HepG2 (cell line): Measurements from ENCODE around the gene CCDC97.

Experiments
- CTCF ChIP-seq: sonication (generic); formaldehyde crosslinking; IDR thresholded peaks from 2 replicates; pipeline ENCODE4 v1.5.0; 2020; ENCODE audit warnings: mild to moderate bottlenecking, missing genetic modification reagents, moderate library complexity
- EHMT2 ChIP-seq: fragments of 200-600 bp; sonication (generic); IDR thresholded peaks from 2 replicates; pipeline ENCODE4 v1.7.0; 2017; ENCODE audit warnings: antibody characterized with exemption, low read depth, low read length, borderline replicate concordance
- GMEB2 ChIP-seq: IDR thresholded peaks from 2 replicates; pipeline ENCODE4 v1.6.1; 2016; ENCODE audit warnings: missing biosample characterization, missing genetic modification reagents, low read depth
- JUN ChIP-seq: sonication (generic); formaldehyde crosslinking; IDR thresholded peaks from 2 replicates; pipeline ENCODE4 v1.4.0; 2020; ENCODE audit warnings: mild to moderate bottlenecking, missing genetic modification reagents
- MAZ ChIP-seq, 2 experiments: sonication (generic) in 1 of 2; formaldehyde crosslinking in 1 of 2; IDR thresholded peaks; 2 replicates each; pipeline versions ENCODE4 v1.5.0 to v1.6.1; 2012 to 2020; ENCODE audit warnings: low read depth in 2 of 2, mild to moderate bottlenecking in 2 of 2, borderline replicate concordance in 1 of 2, improper control_type of control experiment in 1 of 2, low read length in 1 of 2, missing genetic modification reagents in 1 of 2, moderate library complexity in 1 of 2
- NCOA1 ChIP-seq: sonication (generic); formaldehyde crosslinking; IDR thresholded peaks from 2 replicates; pipeline ENCODE4 v1.9.0; 2021; ENCODE audit warnings: missing genetic modification reagents
- PRDM15 ChIP-seq: sonication (generic); formaldehyde crosslinking; IDR thresholded peaks from 2 replicates; pipeline ENCODE4 v1.4.0; 2020; ENCODE audit warnings: missing genetic modification reagents
- SP2 ChIP-seq: sonication (generic); formaldehyde crosslinking; IDR thresholded peaks from 2 replicates; pipeline ENCODE4 v1.5.1; 2020; ENCODE audit warnings: mild to moderate bottlenecking, missing genetic modification reagents
- SUZ12 ChIP-seq: fragments of 150-350 bp; IDR thresholded peaks from 2 replicates; pipeline ENCODE4 v1.6.1; 2014; ENCODE audit warnings: low read depth, low read length
- TCF7 ChIP-seq: sonication (generic); IDR thresholded peaks from 2 replicates; pipeline ENCODE4 v1.6.1; 2016; ENCODE audit warnings: antibody characterized with exemption, low read depth
- ZBTB26 ChIP-seq: IDR thresholded peaks from 2 replicates; pipeline ENCODE4 v1.6.1; 2016; ENCODE audit warnings: missing compliant biosample characterization, missing genetic modification reagents, borderline replicate concordance
- ZGPAT ChIP-seq: IDR thresholded peaks from 2 replicates; pipeline ENCODE4 v1.6.1; 2016; ENCODE audit warnings: mild to moderate bottlenecking
- ZSCAN5A ChIP-seq: sonication (generic); formaldehyde crosslinking; IDR thresholded peaks from 2 replicates; pipeline ENCODE4 v1.8.0; 2022; ENCODE audit warnings: mild to moderate bottlenecking, missing genetic modification reagents, borderline replicate concordance

GRCh38 chr19:41321600-41322270, 11.8 kb downstream of the CCDC97 start:
- TF ChIP-seq ZGPAT (no peak; the same call in 1 of the 2 replicates), NCOA1 (no peak), MAZ (IDR thresholded peaks at IDR 0.05; ENCODE audit: borderline replicate concordance, low read depth, low read length) (0 out of 2 replicates have a peak, but pooled peaks have one; percentile 24), MAZ (CRISPR knock-in tag; IDR thresholded peaks at IDR 0.05; ENCODE audit: low read depth) (no peak), ZSCAN5A (no peak), TCF7 (peak; percentile 38), ZBTB26 (CRISPR knock-in tag) (no peak), GMEB2 (CRISPR knock-in tag) (no peak), SP2 (CRISPR knock-in tag) (no peak), JUN (CRISPR knock-in tag) (no peak), EHMT2 (no peak), PRDM15 (CRISPR knock-in tag) (no peak), CTCF (CRISPR knock-in tag) (peak; percentile 80), SUZ12 (no peak)
